Measurements from ENCODE around the gene PHOSPHO1. TPM values are rescaled to one million over a fixed set of nuclear protein-coding genes. Genes with fewer than 3 reads are reported as not detected.
"Not testable (repeated sequence)": the region's sequence is repeated elsewhere in the genome, so short reads cannot be mapped to it uniquely, and the experiment has no call there.

The PHOSPHO1 gene
- total RNA-seq, 1 donor from 2014 or later: not detected

DNA sequence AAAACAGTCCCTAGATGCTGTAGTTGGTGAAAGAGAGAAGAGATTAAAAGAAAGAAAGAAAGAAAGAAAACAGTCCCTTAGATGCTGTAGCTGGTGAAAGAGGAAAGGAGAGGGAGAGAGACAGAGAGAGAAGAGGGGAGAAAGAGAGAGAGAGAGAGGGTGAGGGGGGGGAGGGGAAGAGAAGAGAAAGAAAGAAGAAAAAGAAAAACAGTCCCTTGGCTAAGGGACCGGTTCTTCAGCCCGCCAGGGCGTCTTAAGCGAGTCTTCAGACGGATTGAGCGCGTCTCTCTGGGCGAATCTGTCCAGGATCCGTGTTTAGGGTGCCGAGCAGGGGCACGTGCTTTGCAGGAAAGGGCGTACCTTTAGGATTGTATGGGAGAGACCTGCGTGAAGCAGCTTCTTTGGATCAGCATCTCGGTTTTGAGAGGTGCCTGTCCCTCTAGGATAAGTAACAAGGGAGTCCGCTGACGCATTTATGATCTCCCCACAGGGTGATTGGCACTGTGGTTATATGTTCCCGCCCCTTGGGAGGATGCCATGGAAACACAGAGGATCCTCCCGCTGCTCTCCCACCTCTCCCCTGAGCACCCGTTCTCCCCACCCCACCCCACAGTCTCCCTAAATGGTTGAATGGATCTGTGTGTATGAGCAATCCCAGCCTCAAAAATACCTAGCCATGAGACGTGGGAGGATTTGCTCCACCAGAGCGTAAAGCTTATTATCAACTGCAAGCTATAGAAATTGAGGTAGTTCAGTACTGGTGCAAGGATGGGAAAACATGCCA, 36.9 kb downstream of the PHOSPHO1 start:
- peak overlapping the region; percentile 98 for H3K4me3 Mint-ChIP-seq
- DNase-seq (ENCODE audit: low read depth, low spot score): peak; percentile 21
- H3K27me3 Mint-ChIP-seq (ENCODE audit: low read depth): peaks cover 29% of the 10 kb centered on the region
- H3K27ac Mint-ChIP-seq (ENCODE audit: unreplicated experiment): peak overlapping the region; percentile 95
- H3K4me1 Mint-ChIP-seq: peaks cover 32% of the 10 kb centered on the region
- H3K36me3 Mint-ChIP-seq (ENCODE audit: low read depth): peaks cover 2% of the 10 kb centered on the region
- TF ChIP-seq, protein P1, sequence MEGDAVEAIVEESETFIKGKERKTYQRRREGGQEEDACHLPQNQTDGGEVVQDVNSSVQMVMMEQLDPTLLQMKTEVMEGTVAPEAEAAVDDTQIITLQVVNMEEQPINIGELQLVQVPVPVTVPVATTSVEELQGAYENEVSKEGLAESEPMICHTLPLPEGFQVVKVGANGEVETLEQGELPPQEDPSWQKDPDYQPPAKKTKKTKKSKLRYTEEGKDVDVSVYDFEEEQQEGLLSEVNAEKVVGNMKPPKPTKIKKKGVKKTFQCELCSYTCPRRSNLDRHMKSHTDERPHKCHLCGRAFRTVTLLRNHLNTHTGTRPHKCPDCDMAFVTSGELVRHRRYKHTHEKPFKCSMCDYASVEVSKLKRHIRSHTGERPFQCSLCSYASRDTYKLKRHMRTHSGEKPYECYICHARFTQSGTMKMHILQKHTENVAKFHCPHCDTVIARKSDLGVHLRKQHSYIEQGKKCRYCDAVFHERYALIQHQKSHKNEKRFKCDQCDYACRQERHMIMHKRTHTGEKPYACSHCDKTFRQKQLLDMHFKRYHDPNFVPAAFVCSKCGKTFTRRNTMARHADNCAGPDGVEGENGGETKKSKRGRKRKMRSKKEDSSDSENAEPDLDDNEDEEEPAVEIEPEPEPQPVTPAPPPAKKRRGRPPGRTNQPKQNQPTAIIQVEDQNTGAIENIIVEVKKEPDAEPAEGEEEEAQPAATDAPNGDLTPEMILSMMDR (conservative IDR thresholded peaks at IDR 0.05): peak; percentile 4
- H3K9me3 Mint-ChIP-seq: no peaks in the 10 kb centered on the region

DNA sequence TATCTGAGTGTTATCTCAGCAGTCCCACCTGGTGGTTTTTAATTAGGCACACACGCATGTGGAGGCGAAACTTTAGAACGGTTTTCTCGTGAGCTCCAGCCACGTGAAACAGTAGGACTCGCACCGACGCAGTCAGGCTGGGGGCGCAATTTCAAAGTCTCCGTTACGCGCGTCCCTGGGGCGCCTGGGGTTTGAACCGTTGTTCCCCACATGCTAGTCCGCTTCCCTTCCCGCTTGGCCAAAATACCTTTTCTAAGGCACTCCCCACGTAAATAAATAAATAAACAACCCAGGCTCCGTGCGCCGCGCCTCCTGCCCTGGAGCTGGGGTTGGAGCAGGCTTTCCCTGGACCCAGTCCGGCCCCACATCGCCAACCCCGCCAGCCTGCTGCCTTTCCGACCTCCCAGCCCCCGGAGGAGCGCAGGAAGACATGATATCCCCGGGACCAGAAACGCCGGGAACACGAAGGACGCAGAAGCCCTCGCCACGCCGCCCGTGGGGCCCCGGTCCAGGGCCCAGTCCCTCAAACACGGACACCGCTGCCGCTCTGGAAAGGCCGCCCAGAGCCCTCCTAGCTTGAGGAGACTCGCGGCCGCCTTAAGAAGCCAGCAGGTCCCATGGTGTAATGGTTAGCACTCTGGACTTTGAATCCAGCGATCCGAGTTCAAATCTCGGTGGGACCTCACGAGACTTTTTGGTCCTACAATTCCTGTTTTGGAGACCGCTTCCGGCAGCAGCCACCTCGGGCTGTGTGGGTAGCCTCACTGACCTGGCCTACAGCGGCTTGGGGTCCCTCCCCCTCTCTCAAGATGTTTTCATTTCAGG, 38.5 kb downstream of the PHOSPHO1 start:
- peak overlapping the region; percentile 93 for H3K27ac Mint-ChIP-seq (ENCODE audit: unreplicated experiment)
- TF ChIP-seq, protein P1 (conservative IDR thresholded peaks at IDR 0.05): peak; percentile 50

GRCh38 chr17:49191409-49191916, 39.1 kb downstream of the PHOSPHO1 start:
- Mint-ChIP-seq H3K9me3 (no peaks in the 10 kb centered on the region), H3K36me3 (ENCODE audit: low read depth) (peaks cover 2% of the 10 kb centered on the region), H3K4me3 (peak overlapping the region; percentile 98), H3K27ac (ENCODE audit: unreplicated experiment) (peak overlapping the region; percentile 93), H3K27me3 (ENCODE audit: low read depth) (peaks cover 29% of the 10 kb centered on the region), H3K4me1 (peaks cover 32% of the 10 kb centered on the region)
- TF ChIP-seq, protein P1 (conservative IDR thresholded peaks at IDR 0.05): no peak
- DNase-seq (ENCODE audit: low read depth, low spot score): no peak

More for the DNA sequence above, 38.5 kb downstream of the PHOSPHO1 start:
- Mint-ChIP-seq H3K9me3 (no peaks in the 10 kb centered on the region), H3K27me3 (ENCODE audit: low read depth) (peaks cover 29% of the 10 kb centered on the region), H3K36me3 (ENCODE audit: low read depth) (peaks cover 2% of the 10 kb centered on the region), H3K4me1 (peaks cover 32% of the 10 kb centered on the region), H3K4me3 (peak overlapping the region; percentile 98)
- peak; percentile 99 for DNase-seq (ENCODE audit: low read depth, low spot score)

DNA sequence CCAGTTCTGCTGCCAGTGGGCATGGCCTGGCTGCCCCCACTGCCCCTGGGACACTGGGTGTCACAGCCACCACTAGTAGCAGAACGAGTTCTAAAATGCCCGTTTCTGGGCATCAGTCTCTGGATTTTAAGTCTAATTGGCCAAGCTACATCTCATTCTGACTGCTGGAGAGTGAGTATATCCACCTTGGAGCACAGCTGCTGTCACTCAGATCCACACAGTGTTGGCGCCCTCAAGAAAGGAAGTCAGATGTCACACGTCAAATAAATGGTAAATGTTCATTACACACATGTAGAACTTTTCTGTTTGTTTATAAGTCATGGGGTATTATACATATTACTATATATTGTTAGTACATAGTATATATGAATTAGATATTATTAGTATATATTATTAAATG, 39.7 kb downstream of the PHOSPHO1 start:
- no peak for DNase-seq (ENCODE audit: low read depth, low spot score)
- Mint-ChIP-seq H3K27ac (ENCODE audit: unreplicated experiment) (no peak overlapping the region), H3K4me1 (peaks cover 32% of the 10 kb centered on the region)

DNA sequence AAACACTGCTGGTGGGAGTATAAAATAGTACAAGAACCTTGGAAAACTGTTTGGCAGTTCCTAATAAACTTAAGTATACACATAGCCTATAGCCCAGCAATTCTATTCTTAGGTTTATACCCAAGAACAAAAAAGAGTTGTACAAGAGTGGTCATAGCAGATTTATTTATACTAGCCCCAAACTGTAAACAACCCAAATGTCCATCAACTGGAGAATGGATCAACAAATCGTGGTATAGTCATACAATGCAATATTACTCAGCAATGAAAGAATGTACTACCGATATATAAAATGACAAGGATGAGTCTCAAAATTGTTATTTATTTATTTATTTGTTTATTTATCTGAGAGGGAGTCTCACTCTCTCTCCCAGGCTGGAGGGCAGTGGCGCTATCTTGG, 43.3 kb downstream of the PHOSPHO1 start:
- Mint-ChIP-seq H3K9me3 (peaks cover 9% of the 10 kb centered on the region), H3K4me1 (peaks cover 11% of the 10 kb centered on the region), H3K27ac (ENCODE audit: unreplicated experiment) (no peak overlapping the region), H3K27me3 (ENCODE audit: low read depth) (peaks cover 15% of the 10 kb centered on the region), H3K36me3 (ENCODE audit: low read depth) (peaks cover 2% of the 10 kb centered on the region), H3K4me3 (no peak overlapping the region)
- no peak for DNase-seq (ENCODE audit: low read depth, low spot score)
- TF ChIP-seq, protein P1 (conservative IDR thresholded peaks at IDR 0.05): no peak

More for the DNA sequence above, 39.7 kb downstream of the PHOSPHO1 start:
- Mint-ChIP-seq H3K4me3 (peak overlapping the region; percentile 70), H3K9me3 (peaks cover 4% of the 10 kb centered on the region), H3K27me3 (ENCODE audit: low read depth) (peaks cover 29% of the 10 kb centered on the region), H3K36me3 (ENCODE audit: low read depth) (peaks cover 5% of the 10 kb centered on the region)
- TF ChIP-seq, protein P1 (conservative IDR thresholded peaks at IDR 0.05): no peak

GRCh38 chr17:49185381-49185780, 45.2 kb downstream of the PHOSPHO1 start:
- H3K9me3 Mint-ChIP-seq: peaks cover 11% of the 10 kb centered on the region
- not testable (repeated sequence) for H3K36me3 Mint-ChIP-seq (ENCODE audit: low read depth); DNase-seq (ENCODE audit: low read depth, low spot score); H3K27ac Mint-ChIP-seq (ENCODE audit: unreplicated experiment); H3K4me1 Mint-ChIP-seq
- H3K27me3 Mint-ChIP-seq (ENCODE audit: low read depth): peaks cover 13% of the 10 kb centered on the region
- H3K4me3 Mint-ChIP-seq: peak overlapping the region; percentile 13

DNA sequence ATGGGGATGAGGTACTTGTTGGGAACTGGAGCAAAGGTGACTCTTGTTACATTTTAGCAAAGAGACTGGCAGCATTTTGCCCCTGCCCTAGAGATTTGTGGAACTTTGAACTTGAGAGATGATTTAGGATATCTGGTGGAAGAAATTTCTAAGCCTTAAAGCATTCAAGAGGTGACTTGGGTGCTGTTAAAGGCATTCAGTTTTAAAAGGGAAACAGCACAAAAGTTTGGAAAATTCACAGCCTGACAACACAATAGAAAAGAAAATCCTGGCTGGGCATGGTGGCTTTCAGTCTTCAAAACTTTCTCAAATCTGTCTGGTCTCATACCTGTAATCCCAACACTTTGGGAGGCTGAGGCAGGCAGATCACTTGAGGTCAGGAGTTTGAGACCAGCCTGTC, 46.1 kb downstream of the PHOSPHO1 start:
- H3K4me3 Mint-ChIP-seq: peak overlapping the region; percentile 31
- not testable (repeated sequence) for H3K27me3 Mint-ChIP-seq (ENCODE audit: low read depth); H3K36me3 Mint-ChIP-seq (ENCODE audit: low read depth); DNase-seq (ENCODE audit: low read depth, low spot score); H3K27ac Mint-ChIP-seq (ENCODE audit: unreplicated experiment); H3K4me1 Mint-ChIP-seq
- peaks cover 14% of the 10 kb centered on the region for H3K9me3 Mint-ChIP-seq

Data from neural crest cell (in vitro differentiated cells).